Medulla oblongata (tissue), 1 donor: ENCODE data around the gene ABR.
"Not testable (repeated sequence)": the region's sequence is repeated elsewhere in the genome, so short reads cannot be mapped to it uniquely, and the experiment has no call there.

Source experiments
- DNase-seq: peaks from one replicate; pipeline ENCODE4 v3.0.0-alpha.2; 2015; ENCODE audit errors: extremely low spot score

The ABR gene

GRCh38 chr17:1120596-1121441 lies 59.0 kb downstream of the ABR start:
- DNase-seq: no peak

- no peak for DNase-seq
Measured at GRCh38 chr17:1119924-1120323, 59.9 kb downstream of the ABR start.

- DNase-seq: no peak
Measured at GRCh38 chr17:1116602-1117001, 63.2 kb downstream of the ABR start.

GRCh38 chr17:1112875-1113274 lies 66.9 kb downstream of the ABR start:
- DNase-seq: no peak

- DNase-seq: no peak
Measured at GRCh38 chr17:1111599-1112443, 68.0 kb downstream of the ABR start.

- DNase-seq: peak; percentile 77
Measured at GRCh38 chr17:1110862-1111598, 68.8 kb downstream of the ABR start.

- DNase-seq: no peak
Measured at GRCh38 chr17:1110541-1110861, 69.3 kb downstream of the ABR start.

GRCh38 chr17:1109606-1110540 lies 69.9 kb downstream of the ABR start:
- no peak for DNase-seq

- no peak for DNase-seq
Measured at GRCh38 chr17:1108765-1109605, 70.8 kb downstream of the ABR start.

- no peak for DNase-seq
Measured at GRCh38 chr17:1108478-1108764, 71.4 kb downstream of the ABR start.

GRCh38 chr17:1107777-1108477 lies 71.9 kb downstream of the ABR start:
- no peak for DNase-seq

- DNase-seq: no peak
Measured at GRCh38 chr17:1107083-1107776, 72.6 kb downstream of the ABR start.

- DNase-seq: no peak
Measured at GRCh38 chr17:1104222-1104621, 75.6 kb downstream of the ABR start.

GRCh38 chr17:1100382-1100781 lies 79.4 kb downstream of the ABR start:
- no peak for DNase-seq

- DNase-seq: no peak
Measured at GRCh38 chr17:1099242-1099641, 80.5 kb downstream of the ABR start.

- DNase-seq: not testable (repeated sequence)
Measured at GRCh38 chr17:1097972-1098744, 81.6 kb downstream of the ABR start.

GRCh38 chr17:1096215-1096614 lies 83.6 kb downstream of the ABR start:
- no peak for DNase-seq

- DNase-seq: no peak
Measured at GRCh38 chr17:1095853-1096173, 84.0 kb downstream of the ABR start.
